PC-9 (cell line): ENCODE results near the gene GDPD5.

Experiments
- EZH2 ChIP-seq: fragments of 200-600 bp; sonication (generic); IDR thresholded peaks from 2 replicates; pipeline ENCODE4 v1.8.0; 2017; ENCODE audit warnings: antibody characterized with exemption, low read depth
- TF ChIP-seq, protein P1 (sequence below): fragments of 200-600 bp; sonication (generic); conservative IDR thresholded peaks from 2 replicates; pipeline ENCODE4 v1.6.1; 2017; ENCODE audit warnings: mixed run types, antibody characterized with exemption, mild to moderate bottlenecking, moderate library complexity

GRCh38 chr11:75506827-75507226, 18.9 kb downstream of the GDPD5 start:
- TF ChIP-seq EZH2, result no peak
- TF ChIP-seq, protein P1, sequence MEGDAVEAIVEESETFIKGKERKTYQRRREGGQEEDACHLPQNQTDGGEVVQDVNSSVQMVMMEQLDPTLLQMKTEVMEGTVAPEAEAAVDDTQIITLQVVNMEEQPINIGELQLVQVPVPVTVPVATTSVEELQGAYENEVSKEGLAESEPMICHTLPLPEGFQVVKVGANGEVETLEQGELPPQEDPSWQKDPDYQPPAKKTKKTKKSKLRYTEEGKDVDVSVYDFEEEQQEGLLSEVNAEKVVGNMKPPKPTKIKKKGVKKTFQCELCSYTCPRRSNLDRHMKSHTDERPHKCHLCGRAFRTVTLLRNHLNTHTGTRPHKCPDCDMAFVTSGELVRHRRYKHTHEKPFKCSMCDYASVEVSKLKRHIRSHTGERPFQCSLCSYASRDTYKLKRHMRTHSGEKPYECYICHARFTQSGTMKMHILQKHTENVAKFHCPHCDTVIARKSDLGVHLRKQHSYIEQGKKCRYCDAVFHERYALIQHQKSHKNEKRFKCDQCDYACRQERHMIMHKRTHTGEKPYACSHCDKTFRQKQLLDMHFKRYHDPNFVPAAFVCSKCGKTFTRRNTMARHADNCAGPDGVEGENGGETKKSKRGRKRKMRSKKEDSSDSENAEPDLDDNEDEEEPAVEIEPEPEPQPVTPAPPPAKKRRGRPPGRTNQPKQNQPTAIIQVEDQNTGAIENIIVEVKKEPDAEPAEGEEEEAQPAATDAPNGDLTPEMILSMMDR, result no peak
